ENCODE data around the gene OPTC. TPM values are rescaled to one million over a fixed set of nuclear protein-coding genes. Genes with fewer than 3 reads are reported as not detected.

The OPTC gene
- total RNA-seq, 1 experiment from 2014 or later: not detected

DNA sequence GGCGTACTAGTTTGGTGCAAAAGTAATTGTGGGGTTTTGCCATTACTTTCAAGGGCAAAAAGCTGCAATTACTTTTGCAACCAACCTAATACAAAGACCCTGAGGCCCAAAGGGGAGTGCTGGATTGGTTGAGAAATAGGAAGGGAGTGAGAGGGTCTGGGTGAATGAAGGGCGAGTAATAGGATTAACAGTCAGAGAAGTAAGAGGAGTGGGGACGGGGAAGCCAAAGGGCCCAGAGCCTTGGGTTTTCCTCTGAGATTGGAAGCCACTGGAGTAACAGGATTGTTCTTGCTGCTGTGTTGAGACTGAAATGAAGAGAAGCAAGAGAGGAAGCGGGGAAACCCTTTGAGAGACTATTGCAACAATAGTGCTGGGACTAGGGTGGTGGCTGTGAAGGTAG is 37.4 kb upstream of the OPTC start (continued):
- TF ChIP-seq, protein P1, sequence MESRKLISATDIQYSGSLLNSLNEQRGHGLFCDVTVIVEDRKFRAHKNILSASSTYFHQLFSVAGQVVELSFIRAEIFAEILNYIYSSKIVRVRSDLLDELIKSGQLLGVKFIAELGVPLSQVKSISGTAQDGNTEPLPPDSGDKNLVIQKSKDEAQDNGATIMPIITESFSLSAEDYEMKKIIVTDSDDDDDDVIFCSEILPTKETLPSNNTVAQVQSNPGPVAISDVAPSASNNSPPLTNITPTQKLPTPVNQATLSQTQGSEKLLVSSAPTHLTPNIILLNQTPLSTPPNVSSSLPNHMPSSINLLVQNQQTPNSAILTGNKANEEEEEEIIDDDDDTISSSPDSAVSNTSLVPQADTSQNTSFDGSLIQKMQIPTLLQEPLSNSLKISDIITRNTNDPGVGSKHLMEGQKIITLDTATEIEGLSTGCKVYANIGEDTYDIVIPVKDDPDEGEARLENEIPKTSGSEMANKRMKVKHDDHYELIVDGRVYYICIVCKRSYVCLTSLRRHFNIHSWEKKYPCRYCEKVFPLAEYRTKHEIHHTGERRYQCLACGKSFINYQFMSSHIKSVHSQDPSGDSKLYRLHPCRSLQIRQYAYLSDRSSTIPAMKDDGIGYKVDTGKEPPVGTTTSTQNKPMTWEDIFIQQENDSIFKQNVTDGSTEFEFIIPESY (IDR thresholded peaks at IDR 0.05; ENCODE audit: extremely low read depth, insufficient replicate concordance, low read length): no peak
- no peak for TF ChIP-seq EZH2phosphoT487 (IDR thresholded peaks at IDR 0.05; ENCODE audit: borderline replicate concordance)
- TF ChIP-seq, protein P2, sequence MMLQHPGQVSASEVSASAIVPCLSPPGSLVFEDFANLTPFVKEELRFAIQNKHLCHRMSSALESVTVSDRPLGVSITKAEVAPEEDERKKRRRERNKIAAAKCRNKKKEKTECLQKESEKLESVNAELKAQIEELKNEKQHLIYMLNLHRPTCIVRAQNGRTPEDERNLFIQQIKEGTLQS (IDR thresholded peaks at IDR 0.05): no peak

DNA sequence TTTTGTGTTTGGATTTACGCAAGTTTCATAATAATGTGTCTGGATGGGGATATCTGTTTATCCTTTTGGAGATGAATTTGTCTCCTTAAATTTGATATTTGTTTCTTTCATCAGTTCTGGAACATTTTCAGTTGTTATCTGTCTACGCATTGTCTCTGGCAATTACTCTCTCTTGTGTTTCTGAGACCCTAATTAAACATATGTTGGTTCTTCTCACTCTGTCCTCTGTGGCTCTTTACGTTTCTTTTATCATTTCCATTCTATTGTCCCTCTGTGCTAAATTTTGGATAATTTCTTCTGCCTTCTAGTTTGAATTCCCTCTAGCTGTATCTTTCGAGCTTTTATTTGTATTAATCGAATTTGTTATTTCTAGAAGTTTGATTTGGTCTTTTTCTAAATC is 35.9 kb upstream of the OPTC start:
- H3K9me3 ChIP-seq (ENCODE audit: control insufficient read depth in 1 of 2, insufficient read depth in 1 of 2, low read depth in 1 of 2, low read length in 2 of 2): no peaks in the 10 kb centered on the region
- RAD21 ChIA-PET (ENCODE audit: low non-redundant PET in 1 of 2, low total read pairs in 2 of 2, uncharacterized antibody in 2 of 2, unreplicated experiment in 2 of 2): no interaction called here
- no peak for ATAC-seq
- no TSS peak for BruUV-seq (replicated peaks)
- H3K27me3 ChIP-seq (ENCODE audit: insufficient read depth, low read length): peaks cover 5% of the 10 kb centered on the region; the same call in 1 of the 2 replicates
- no peaks in the 10 kb centered on the region for H3K36me3 ChIP-seq (ENCODE audit: control insufficient read depth in 1 of 2, insufficient read depth in 2 of 2, low read length in 2 of 2)
- no peak overlapping the region for H3K4me2 ChIP-seq (ENCODE audit: low read length)
- H3K27ac ChIP-seq (ENCODE audit: low read depth, low read length): no peak overlapping the region
- H3K4me3 ChIP-seq (replicated peaks in 1 of 2; ENCODE audit: low read depth in 1 of 2, low read length in 2 of 2): no peak overlapping the region
- CTCF ChIA-PET: no interaction called here
- POLR2A ChIA-PET: no interaction called here
- H3K9me2 ChIP-seq (ENCODE audit: insufficient read depth): no peaks in the 10 kb centered on the region
- no peaks in the 10 kb centered on the region for H3K79me2 ChIP-seq (ENCODE audit: insufficient read depth, low read length)
- no peaks in the 10 kb centered on the region for H3K4me1 ChIP-seq (ENCODE audit: control insufficient read depth in 1 of 2, insufficient read depth in 2 of 2, low read length in 2 of 2)
- no peak overlapping the region for H3K9ac ChIP-seq (ENCODE audit: low read length)
- intact Hi-C loops (cut with micrococcal nuclease): no loop called here
- no peaks in the 10 kb centered on the region for H4K20me1 ChIP-seq (ENCODE audit: insufficient read depth)
- TF ChIP-seq JUND (IDR thresholded peaks at IDR 0.05): no peak
- TF ChIP-seq, protein P2 (IDR thresholded peaks at IDR 0.05): no peak
- TF ChIP-seq EZH2 (IDR thresholded peaks at IDR 0.05): no peak
- no peak for TF ChIP-seq ELF1 (IDR thresholded peaks at IDR 0.05; ENCODE audit: borderline replicate concordance, low read depth)
- no peak for TF ChIP-seq SIN3A (IDR thresholded peaks at IDR 0.05; ENCODE audit: low read depth)
- TF ChIP-seq CEBPB (IDR thresholded peaks at IDR 0.05; ENCODE audit: low read depth): no peak
- TF ChIP-seq, protein P3, sequence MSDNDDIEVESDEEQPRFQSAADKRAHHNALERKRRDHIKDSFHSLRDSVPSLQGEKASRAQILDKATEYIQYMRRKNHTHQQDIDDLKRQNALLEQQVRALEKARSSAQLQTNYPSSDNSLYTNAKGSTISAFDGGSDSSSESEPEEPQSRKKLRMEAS (IDR thresholded peaks at IDR 0.05): no peak
- TF ChIP-seq, protein P1 (IDR thresholded peaks at IDR 0.05; ENCODE audit: extremely low read depth, insufficient replicate concordance, low read length): no peak
- DNase-seq (ENCODE audit: low read depth, low spot score): no peak
- H2AFZ ChIP-seq (ENCODE audit: low read depth, low read length, poor library complexity, severe bottlenecking): no peak overlapping the region
